WTC11 (cell line): ENCODE results near the gene SNX11. TPM values are rescaled to one million over a fixed set of nuclear protein-coding genes. Genes with fewer than 3 reads are reported as not detected.

Source experiments
- ATF1 ChIP-seq: sonication (generic); formaldehyde crosslinking; IDR thresholded peaks from 2 replicates; pipeline ENCODE4 v1.8.1; 2023; ENCODE audit warnings: mild to moderate bottlenecking, moderate library complexity, missing genetic modification reagents
- ESRRA ChIP-seq: sonication (generic); formaldehyde crosslinking; IDR thresholded peaks from 2 replicates; pipeline ENCODE4 v1.8.1; 2022; ENCODE audit warnings: mild to moderate bottlenecking, missing genetic modification reagents, borderline replicate concordance
- FOXK1 ChIP-seq: sonication (generic); formaldehyde crosslinking; IDR thresholded peaks from 2 replicates; pipeline ENCODE4 v1.8.0; 2022; ENCODE audit warnings: mild to moderate bottlenecking, moderate library complexity, missing genetic modification reagents
- HMGA2 ChIP-seq: fragments of 250-450 bp; sonication (Bioruptor Pico); IDR thresholded peaks from 2 replicates; pipeline ENCODE4 v1.4.0; 2021; ENCODE audit warnings: mild to moderate bottlenecking, moderate library complexity
- IRF1 ChIP-seq: sonication (generic); formaldehyde crosslinking; IDR thresholded peaks from 2 replicates; pipeline ENCODE4 v1.8.0; 2023; ENCODE audit warnings: missing genetic modification reagents
- JUN ChIP-seq: sonication (generic); formaldehyde crosslinking; IDR thresholded peaks from 2 replicates; pipeline ENCODE4 v1.8.0; 2023; ENCODE audit warnings: mild to moderate bottlenecking, missing genetic modification reagents
- KAT7 ChIP-seq: sonication (generic); formaldehyde crosslinking; IDR thresholded peaks from 2 replicates; pipeline ENCODE4 v1.8.1; 2023; ENCODE audit warnings: missing genetic modification reagents, mild to moderate bottlenecking, borderline replicate concordance
- MYBL2 ChIP-seq: sonication (generic); formaldehyde crosslinking; IDR thresholded peaks from 2 replicates; pipeline ENCODE4 v1.8.1; 2023; ENCODE audit warnings: mild to moderate bottlenecking, moderate library complexity, missing genetic modification reagents
- NFATC4 ChIP-seq: fragments of 250-450 bp; sonication (Bioruptor Pico); IDR thresholded peaks from 2 replicates; pipeline ENCODE4 v1.9.0; 2021; ENCODE audit warnings: mild to moderate bottlenecking
- NFE2L1 ChIP-seq: sonication (generic); formaldehyde crosslinking; IDR thresholded peaks from 2 replicates; pipeline ENCODE4 v1.8.1; 2023; ENCODE audit warnings: missing genetic modification reagents
- NR2C2 ChIP-seq: sonication (generic); formaldehyde crosslinking; IDR thresholded peaks from 2 replicates; pipeline ENCODE4 v1.8.0; 2022; ENCODE audit warnings: mild to moderate bottlenecking, missing genetic modification reagents
- NR3C1 ChIP-seq: sonication (generic); formaldehyde crosslinking; conservative IDR thresholded peaks from 2 replicates; pipeline ENCODE4 v1.8.1; 2023; ENCODE audit warnings: low read depth, mild to moderate bottlenecking, missing genetic modification reagents
- RELA ChIP-seq: sonication (generic); formaldehyde crosslinking; IDR thresholded peaks from 2 replicates; pipeline ENCODE4 v1.8.1; 2022; ENCODE audit warnings: missing genetic modification reagents, mild to moderate bottlenecking, borderline replicate concordance
- SMAD3 ChIP-seq: sonication (generic); formaldehyde crosslinking; IDR thresholded peaks from 2 replicates; pipeline ENCODE4 v1.8.0; 2022; ENCODE audit warnings: missing genetic modification reagents, mild to moderate bottlenecking, borderline replicate concordance
- SP1 ChIP-seq: sonication (generic); formaldehyde crosslinking; conservative IDR thresholded peaks from 2 replicates; pipeline ENCODE4 v1.8.1; 2022; ENCODE audit warnings: missing genetic modification reagents
- TCF7 ChIP-seq: sonication (generic); formaldehyde crosslinking; IDR thresholded peaks from 2 replicates; pipeline ENCODE4 v1.8.0; 2022; ENCODE audit warnings: mild to moderate bottlenecking, low read depth, missing genetic modification reagents, moderate library complexity
- TEAD4 ChIP-seq: sonication (generic); formaldehyde crosslinking; IDR thresholded peaks from 2 replicates; pipeline ENCODE4 v1.8.0; 2022; ENCODE audit warnings: mild to moderate bottlenecking, missing genetic modification reagents
- USF1 ChIP-seq: sonication (generic); formaldehyde crosslinking; IDR thresholded peaks from 2 replicates; pipeline ENCODE4 v1.8.0; 2022; ENCODE audit warnings: mild to moderate bottlenecking, missing genetic modification reagents
- ZBTB21 ChIP-seq: sonication (generic); formaldehyde crosslinking; IDR thresholded peaks from 2 replicates; pipeline ENCODE4 v1.8.1; 2023; ENCODE audit warnings: mild to moderate bottlenecking, missing genetic modification reagents, borderline replicate concordance
- ZNF121 ChIP-seq: sonication (generic); formaldehyde crosslinking; IDR thresholded peaks from 2 replicates; pipeline ENCODE4 v1.8.0; 2023; ENCODE audit warnings: missing genetic modification reagents
- ZNF532 ChIP-seq: fragments of 250-450 bp; sonication (Bioruptor Pico); IDR thresholded peaks from 2 replicates; pipeline ENCODE4 v1.9.0; 2021; ENCODE audit warnings: mild to moderate bottlenecking, borderline replicate concordance
- ZNF671 ChIP-seq: fragments of 250-450 bp; sonication (Bioruptor Pico); IDR thresholded peaks from 2 replicates; pipeline ENCODE4 v1.8.0; 2021; ENCODE audit warnings: mild to moderate bottlenecking
- total RNA-seq: library from RNA; stranded (reverse); gene quantifications from 3 replicates; pipeline ENCODE4 v1.2.3, GENCODE V29; 2021
- TF ChIP-seq, protein P1 (sequence below): fragments of 250-450 bp; sonication (Bioruptor Pico); IDR thresholded peaks from 2 replicates; pipeline ENCODE4 v1.8.0; 2021; ENCODE audit warnings: mild to moderate bottlenecking
- TF ChIP-seq, protein P2 (sequence below): fragments of 250-450 bp; sonication (Bioruptor Pico); IDR thresholded peaks from 2 replicates; pipeline ENCODE4 v1.9.0; 2021; ENCODE audit warnings: moderate library complexity, mild to moderate bottlenecking, inconsistent platforms, borderline replicate concordance
- TF ChIP-seq, protein P3 (sequence below): sonication (generic); formaldehyde crosslinking; IDR thresholded peaks from 2 replicates; pipeline ENCODE4 v1.8.1; 2022; ENCODE audit warnings: mild to moderate bottlenecking, moderate library complexity, missing genetic modification reagents
- TF ChIP-seq, protein P4 (sequence below): sonication (generic); formaldehyde crosslinking; IDR thresholded peaks from 2 replicates; pipeline ENCODE4 v1.8.1; 2023; ENCODE audit warnings: mild to moderate bottlenecking, missing genetic modification reagents
- TF ChIP-seq, protein P5 (sequence below): sonication (generic); formaldehyde crosslinking; IDR thresholded peaks from 2 replicates; pipeline ENCODE4 v1.8.0; 2022; ENCODE audit warnings: mild to moderate bottlenecking, missing genetic modification reagents

SNX11 gene
- total RNA-seq, 1 experiment from 2014 or later: 24.5 TPM

DNA sequence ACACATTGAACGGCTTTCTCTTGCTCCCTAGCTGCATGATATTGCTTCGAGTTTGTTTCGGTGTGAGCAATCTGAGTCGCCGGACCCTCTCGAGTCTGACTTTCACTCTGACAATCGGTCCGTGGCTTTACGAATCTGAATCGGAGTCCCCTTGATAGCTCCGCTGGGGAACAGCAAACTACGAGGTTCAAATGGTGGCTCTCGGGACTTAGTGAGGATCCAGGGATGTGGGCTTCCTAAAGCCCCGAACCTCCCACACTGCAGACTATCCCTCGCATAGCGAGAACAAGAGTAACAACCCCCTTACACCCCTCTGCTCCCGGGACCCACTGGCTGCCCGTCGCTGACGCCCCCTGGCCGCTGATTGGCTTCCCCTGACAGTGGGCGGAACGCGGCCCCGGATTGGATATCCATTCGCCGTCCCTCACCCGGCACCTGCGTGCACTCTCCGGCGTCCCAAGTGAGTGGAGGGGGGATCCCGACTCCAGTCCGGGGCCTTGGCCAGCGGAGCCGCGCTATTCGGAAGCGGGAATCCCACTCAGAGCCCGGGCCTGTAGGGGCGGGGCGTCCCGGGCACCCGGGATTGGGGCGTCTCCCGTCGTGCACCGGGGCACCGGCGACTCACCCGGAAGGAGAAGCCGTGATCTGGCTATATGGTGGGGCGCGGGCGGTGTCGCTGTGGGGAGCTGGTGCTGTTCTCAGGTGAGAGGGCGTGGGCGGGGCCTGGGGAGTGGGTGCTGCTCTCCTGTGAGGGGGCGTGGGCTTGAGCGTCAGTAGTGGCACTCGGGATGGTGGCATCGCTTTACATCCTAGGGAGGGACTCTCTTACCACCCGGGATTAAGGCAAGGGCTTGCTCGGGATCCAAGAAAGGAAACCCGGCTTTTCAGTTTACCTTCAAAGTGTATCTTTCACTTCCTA, at the start of gene SNX11 (continued):
- TF ChIP-seq SMAD3 (no peak), ESRRA (CRISPR knock-in tag) (0 out of 2 replicates have a peak, but pooled peaks have one; percentile 40), ZNF121 (no peak), ZNF532 (CRISPR knock-in tag) (no peak), NR3C1 (CRISPR knock-in tag) (no peak), FOXK1 (peak; percentile 46; the same call in 1 of the 2 replicates), ATF1 (CRISPR knock-in tag) (no peak), NFE2L1 (CRISPR knock-in tag) (no peak), SP1 (CRISPR knock-in tag) (peak; percentile 92), TCF7 (CRISPR knock-in tag) (no peak), JUN (no peak), RELA (CRISPR knock-in tag) (no peak), NR2C2 (peak; percentile 78; the same call in 1 of the 2 replicates), HMGA2 (no peak), ZNF671 (CRISPR knock-in tag) (no peak), USF1 (CRISPR knock-in tag) (no peak), IRF1 (CRISPR knock-in tag) (no peak), NFATC4 (no peak), MYBL2 (CRISPR knock-in tag) (no peak), KAT7 (CRISPR knock-in tag) (no peak), TEAD4 (CRISPR knock-in tag) (no peak), ZBTB21 (no peak)
- TF ChIP-seq, protein P1, sequence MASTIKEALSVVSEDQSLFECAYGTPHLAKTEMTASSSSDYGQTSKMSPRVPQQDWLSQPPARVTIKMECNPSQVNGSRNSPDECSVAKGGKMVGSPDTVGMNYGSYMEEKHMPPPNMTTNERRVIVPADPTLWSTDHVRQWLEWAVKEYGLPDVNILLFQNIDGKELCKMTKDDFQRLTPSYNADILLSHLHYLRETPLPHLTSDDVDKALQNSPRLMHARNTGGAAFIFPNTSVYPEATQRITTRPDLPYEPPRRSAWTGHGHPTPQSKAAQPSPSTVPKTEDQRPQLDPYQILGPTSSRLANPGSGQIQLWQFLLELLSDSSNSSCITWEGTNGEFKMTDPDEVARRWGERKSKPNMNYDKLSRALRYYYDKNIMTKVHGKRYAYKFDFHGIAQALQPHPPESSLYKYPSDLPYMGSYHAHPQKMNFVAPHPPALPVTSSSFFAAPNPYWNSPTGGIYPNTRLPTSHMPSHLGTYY (CRISPR knock-in tag): no peak
- TF ChIP-seq, protein P2, sequence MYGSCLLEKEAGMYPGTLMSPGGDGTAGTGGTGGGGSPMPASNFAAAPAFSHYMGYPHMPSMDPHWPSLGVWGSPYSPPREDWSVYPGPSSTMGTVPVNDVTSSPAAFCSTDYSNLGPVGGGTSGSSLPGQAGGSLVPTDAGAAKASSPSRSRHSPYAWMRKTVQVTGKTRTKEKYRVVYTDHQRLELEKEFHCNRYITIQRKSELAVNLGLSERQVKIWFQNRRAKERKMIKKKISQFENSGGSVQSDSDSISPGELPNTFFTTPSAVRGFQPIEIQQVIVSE (CRISPR knock-in tag): no peak
- TF ChIP-seq, protein P3, sequence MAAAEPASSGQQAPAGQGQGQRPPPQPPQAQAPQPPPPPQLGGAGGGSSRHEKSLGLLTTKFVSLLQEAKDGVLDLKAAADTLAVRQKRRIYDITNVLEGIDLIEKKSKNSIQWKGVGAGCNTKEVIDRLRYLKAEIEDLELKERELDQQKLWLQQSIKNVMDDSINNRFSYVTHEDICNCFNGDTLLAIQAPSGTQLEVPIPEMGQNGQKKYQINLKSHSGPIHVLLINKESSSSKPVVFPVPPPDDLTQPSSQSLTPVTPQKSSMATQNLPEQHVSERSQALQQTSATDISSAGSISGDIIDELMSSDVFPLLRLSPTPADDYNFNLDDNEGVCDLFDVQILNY (CRISPR knock-in tag): peak; percentile 71; the same call in 1 of the 2 replicates
- TF ChIP-seq, protein P4, sequence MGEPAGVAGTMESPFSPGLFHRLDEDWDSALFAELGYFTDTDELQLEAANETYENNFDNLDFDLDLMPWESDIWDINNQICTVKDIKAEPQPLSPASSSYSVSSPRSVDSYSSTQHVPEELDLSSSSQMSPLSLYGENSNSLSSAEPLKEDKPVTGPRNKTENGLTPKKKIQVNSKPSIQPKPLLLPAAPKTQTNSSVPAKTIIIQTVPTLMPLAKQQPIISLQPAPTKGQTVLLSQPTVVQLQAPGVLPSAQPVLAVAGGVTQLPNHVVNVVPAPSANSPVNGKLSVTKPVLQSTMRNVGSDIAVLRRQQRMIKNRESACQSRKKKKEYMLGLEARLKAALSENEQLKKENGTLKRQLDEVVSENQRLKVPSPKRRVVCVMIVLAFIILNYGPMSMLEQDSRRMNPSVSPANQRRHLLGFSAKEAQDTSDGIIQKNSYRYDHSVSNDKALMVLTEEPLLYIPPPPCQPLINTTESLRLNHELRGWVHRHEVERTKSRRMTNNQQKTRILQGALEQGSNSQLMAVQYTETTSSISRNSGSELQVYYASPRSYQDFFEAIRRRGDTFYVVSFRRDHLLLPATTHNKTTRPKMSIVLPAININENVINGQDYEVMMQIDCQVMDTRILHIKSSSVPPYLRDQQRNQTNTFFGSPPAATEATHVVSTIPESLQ (CRISPR knock-in tag): no peak
- TF ChIP-seq, protein P5, sequence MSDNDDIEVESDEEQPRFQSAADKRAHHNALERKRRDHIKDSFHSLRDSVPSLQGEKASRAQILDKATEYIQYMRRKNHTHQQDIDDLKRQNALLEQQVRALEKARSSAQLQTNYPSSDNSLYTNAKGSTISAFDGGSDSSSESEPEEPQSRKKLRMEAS: peak; percentile 78
